Neural progenitor cell (in vitro differentiated cells): ENCODE measurements around the gene PAX5.

ENCODE experiments used
- CTCF ChIP-seq: fragments of 200-600 bp; sonication (generic); IDR thresholded peaks from 2 replicates; pipeline ENCODE4 v1.5.1; 2017; ENCODE audit warnings: antibody characterized with exemption, mild to moderate bottlenecking
- EZH2 ChIP-seq: fragments of 200-600 bp; sonication (generic); IDR thresholded peaks from 2 replicates; pipeline ENCODE4 v1.6.1; 2017; ENCODE audit warnings: antibody characterized with exemption, mild to moderate bottlenecking, moderate library complexity
- EZH2phosphoT487 ChIP-seq: fragments of 200-600 bp; sonication (generic); IDR thresholded peaks from 2 replicates; pipeline ENCODE4 v1.6.1; 2017; ENCODE audit warnings: antibody characterized with exemption

GRCh38 chr9:36828611-36829013 lies 205.5 kb downstream of the PAX5 start:
- TF ChIP-seq EZH2 (no peak), CTCF (no peak), EZH2phosphoT487 (no peak)
